GM13977 (cell line): ENCODE results near the gene ITPR3.

Experiments used
- DNase-seq: peaks from one replicate; pipeline ENCODE4 v3.0.0; 2012; ENCODE audit warnings: low spot score
- in situ Hi-C: fragments of 300-500 bp; cut with MboI; formaldehyde crosslinking; loops from one replicate; pipeline ENCODE4 v1.12.0; 2022; ENCODE audit warnings: low sequenced_read_pairs, low pct_unique_long_range_greater_than_20kb, mixed read lengths, inconsistent platforms; ENCODE audit not compliant: unreplicated experiment
- TF ChIP-seq, protein P1 (sequence below): IDR thresholded peaks from 2 replicates; pipeline ENCODE4 v1.5.1; 2012; ENCODE audit warnings: mild to moderate bottlenecking, control low read depth; ENCODE audit not compliant: insufficient read depth; ENCODE audit errors: extremely low read depth, missing control alignments

The ITPR3 gene

GRCh38 chr6:33691456-33692077, 70.4 kb downstream of the ITPR3 start:
- in situ Hi-C loops, result no loop called here
- no peak for DNase-seq
- TF ChIP-seq, protein P1, sequence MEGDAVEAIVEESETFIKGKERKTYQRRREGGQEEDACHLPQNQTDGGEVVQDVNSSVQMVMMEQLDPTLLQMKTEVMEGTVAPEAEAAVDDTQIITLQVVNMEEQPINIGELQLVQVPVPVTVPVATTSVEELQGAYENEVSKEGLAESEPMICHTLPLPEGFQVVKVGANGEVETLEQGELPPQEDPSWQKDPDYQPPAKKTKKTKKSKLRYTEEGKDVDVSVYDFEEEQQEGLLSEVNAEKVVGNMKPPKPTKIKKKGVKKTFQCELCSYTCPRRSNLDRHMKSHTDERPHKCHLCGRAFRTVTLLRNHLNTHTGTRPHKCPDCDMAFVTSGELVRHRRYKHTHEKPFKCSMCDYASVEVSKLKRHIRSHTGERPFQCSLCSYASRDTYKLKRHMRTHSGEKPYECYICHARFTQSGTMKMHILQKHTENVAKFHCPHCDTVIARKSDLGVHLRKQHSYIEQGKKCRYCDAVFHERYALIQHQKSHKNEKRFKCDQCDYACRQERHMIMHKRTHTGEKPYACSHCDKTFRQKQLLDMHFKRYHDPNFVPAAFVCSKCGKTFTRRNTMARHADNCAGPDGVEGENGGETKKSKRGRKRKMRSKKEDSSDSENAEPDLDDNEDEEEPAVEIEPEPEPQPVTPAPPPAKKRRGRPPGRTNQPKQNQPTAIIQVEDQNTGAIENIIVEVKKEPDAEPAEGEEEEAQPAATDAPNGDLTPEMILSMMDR, result no peak

DNA sequence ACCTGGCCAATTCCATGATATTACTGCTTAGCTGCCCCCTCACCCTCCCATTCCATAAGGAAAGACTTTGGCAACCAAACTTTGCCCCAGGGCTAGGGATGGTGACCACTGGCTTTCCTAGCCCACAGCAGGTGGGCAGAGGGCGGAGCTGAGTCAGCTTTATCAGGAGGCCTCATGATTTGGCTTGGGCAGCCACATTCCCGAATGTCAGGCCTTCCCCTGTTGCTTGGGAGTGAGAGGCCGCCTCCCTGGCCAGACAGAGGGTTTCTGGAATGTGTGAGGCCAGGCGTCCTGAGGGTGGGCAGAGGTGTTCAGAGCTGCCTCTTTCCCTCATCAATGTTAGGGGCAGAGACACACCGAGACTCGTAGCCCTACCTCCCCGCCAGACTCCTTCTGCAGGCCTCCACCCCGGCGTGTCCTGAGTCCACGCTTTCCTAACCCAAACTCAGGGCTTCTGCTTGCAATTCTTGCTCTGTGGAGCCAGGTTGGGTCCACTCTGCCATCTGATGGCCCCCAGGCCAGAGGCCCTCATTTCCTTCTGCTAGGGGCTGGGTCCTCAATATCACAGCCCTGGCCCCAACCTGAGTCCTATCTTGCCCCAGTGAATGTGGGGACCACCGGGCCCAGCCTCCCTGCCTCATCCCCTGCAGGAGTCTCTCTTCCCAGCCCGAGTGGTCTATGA, 71.1 kb downstream of the ITPR3 start:
- in situ Hi-C loops, result no loop called here
- TF ChIP-seq, protein P1, result no peak
- no peak for DNase-seq

- in situ Hi-C loops, result no loop called here
- TF ChIP-seq, protein P1, result no peak
- no peak for DNase-seq
Measured at GRCh38 chr6:33692760-33693158, 71.6 kb downstream of the ITPR3 start.

DNA sequence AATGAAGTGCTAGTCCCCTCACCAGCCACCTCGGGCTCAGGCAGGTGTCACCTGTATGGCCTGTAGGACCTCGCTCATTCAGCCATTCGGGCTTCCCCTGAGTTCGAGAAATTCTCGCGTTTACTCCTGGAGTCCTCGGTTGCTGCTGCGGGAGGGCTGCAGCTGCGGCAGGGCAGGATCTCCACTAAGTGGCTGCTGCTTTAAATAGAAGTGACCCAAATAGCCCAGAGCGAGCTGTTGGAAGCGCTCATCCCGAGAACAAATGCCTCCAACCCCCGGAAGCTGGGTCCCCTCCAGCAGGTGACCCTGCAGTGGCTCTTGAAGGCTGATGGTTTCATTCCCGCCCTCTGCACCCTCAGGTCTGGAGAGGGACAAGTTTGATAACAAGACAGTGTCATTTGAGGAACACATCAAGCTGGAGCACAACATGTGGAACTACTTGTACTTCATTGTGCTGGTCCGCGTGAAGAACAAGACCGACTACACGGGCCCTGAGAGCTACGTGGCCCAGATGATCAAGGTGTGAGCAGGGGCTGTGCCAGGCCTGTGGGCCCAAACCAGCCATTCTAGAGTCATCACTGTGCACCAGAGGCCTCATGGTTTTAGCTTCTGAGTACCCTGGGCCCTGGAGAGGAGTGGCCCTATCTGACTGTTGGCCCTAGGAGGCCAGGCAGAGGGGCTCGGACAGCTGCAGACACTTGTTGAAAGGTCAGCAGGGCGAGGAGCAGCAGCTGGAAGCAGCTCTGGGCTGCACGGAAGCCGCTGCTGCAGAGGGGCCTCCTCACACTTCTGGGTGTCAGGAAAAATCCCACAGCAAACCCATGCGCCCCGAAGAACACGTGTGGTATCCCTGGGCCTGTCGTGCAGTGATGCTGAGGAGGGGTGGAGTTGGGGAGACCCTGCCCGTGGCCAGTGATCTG, 72.3 kb downstream of the ITPR3 start:
- DNase-seq, result no peak
- TF ChIP-seq, protein P1, result no peak
- in situ Hi-C loops, result no loop called here

GRCh38 chr6:33694401-33694931, 73.3 kb downstream of the ITPR3 start:
- TF ChIP-seq, protein P1, result no peak
- in situ Hi-C loops, result no loop called here
- DNase-seq, result no peak

GRCh38 chr6:33694977-33695376, 73.9 kb downstream of the ITPR3 start:
- no peak for DNase-seq
- in situ Hi-C loops, result no loop called here
- TF ChIP-seq, protein P1, result no peak
